HCT116 (cell line): ENCODE results near the gene HAO2. TPM values are rescaled to one million over a fixed set of nuclear protein-coding genes. Genes with fewer than 3 reads are reported as not detected.

Source experiments
- ATAC-seq: fragments of 200-7000 bp; cut with Tn5 transposase; 2 replicates; pipeline ENCODE4 v1.9.1; 2020; ENCODE audit warnings: mild to moderate bottlenecking, moderate library complexity
- BruUV-seq: library from RNA; stranded (reverse); fragments of 400-500 nt; replicated peaks from 2 replicates; lab custom pipeline; 2021; lab: Mats Ljungman, UMichigan
- CTCF ChIA-PET: fragments of 300-600 bp; sonication (Branson Sonifier 250); formaldehyde crosslinking; loops from one replicate; lab custom pipeline; 2021; ENCODE audit warnings: antibody characterized with exemption; lab: Charles Lee
- POLR2A ChIA-PET: fragments of 300-600, 350-600 bp; sonication (Branson Sonifier 250); formaldehyde crosslinking; loops from one replicate; lab custom pipeline; 2021; ENCODE audit warnings: antibody characterized with exemption; lab: Charles Lee
- RAD21 ChIA-PET, 2 experiments: fragments of 300-600 bp; sonication (Branson Sonifier 250); formaldehyde crosslinking; loops; one replicate each; lab custom pipeline; 2023; ENCODE audit warnings: low total read pairs in 2 of 2; ENCODE audit not compliant: uncharacterized antibody in 2 of 2, unreplicated experiment in 2 of 2, low non-redundant PET in 1 of 2; lab: Charles Lee
- DNase-seq: peaks from one replicate; pipeline ENCODE4 v3.0.0-alpha.2; 2010; ENCODE audit warnings: low read depth, low spot score
- H2AFZ ChIP-seq: fragments of 200-600 bp; shearing (Covaris generic), sonication (generic); 2 replicates; pipeline ENCODE4 v1.6.1; 2017; ENCODE audit warnings: low read depth, mixed run types, mixed read lengths, antibody characterized with exemption, low read length; ENCODE audit not compliant: poor library complexity, severe bottlenecking
- H3K27ac ChIP-seq: 2 replicates; pipeline ENCODE4 v1.5.1; 2012; ENCODE audit warnings: low read depth, low read length
- H3K27me3 ChIP-seq: fragments of 200-600 bp; sonication (generic); 2 replicates; pipeline ENCODE4 v1.6.1; 2016; ENCODE audit warnings: mixed run types, low read length, mixed read lengths; ENCODE audit not compliant: insufficient read depth
- H3K36me3 ChIP-seq, 2 experiments: fragments of 200-500 bp in 1 of 2; fragments of 200-600 bp in 1 of 2; sonication (Bioruptor generic) in 1 of 2; sonication (generic) in 1 of 2; 2 replicates each; pipeline versions ENCODE4 v1.5.1 to v1.6.1; 2014 to 2016; ENCODE audit warnings: low read length in 2 of 2, inconsistent platforms in 1 of 2, mixed read lengths in 1 of 2, mixed run types in 1 of 2; ENCODE audit not compliant: insufficient read depth in 2 of 2, control insufficient read depth in 1 of 2
- H3K4me1 ChIP-seq, 2 experiments: fragments of 200-600 bp in 1 of 2; sonication (generic) in 1 of 2; 2 replicates each; pipeline versions ENCODE4 v1.5.1 to v1.6.1; 2012 to 2017; ENCODE audit warnings: low read length in 2 of 2, inconsistent platforms in 1 of 2, mild to moderate bottlenecking in 1 of 2, mixed read lengths in 1 of 2, mixed run types in 1 of 2, moderate library complexity in 1 of 2; ENCODE audit not compliant: insufficient read depth in 2 of 2, control insufficient read depth in 1 of 2
- H3K4me2 ChIP-seq: fragments of 200-600 bp; sonication (generic); 2 replicates; pipeline ENCODE4 v1.6.1; 2017; ENCODE audit warnings: mixed run types, low read length, mixed read lengths
- H3K4me3 ChIP-seq, 2 experiments: fragments of 200-600 bp in 1 of 2; sonication (generic) in 1 of 2; replicated peaks in 1 of 2; 2 replicates each; pipeline ENCODE4 v1.5.1; 2011 to 2016; ENCODE audit warnings: low read length in 2 of 2, control low read depth in 1 of 2, low read depth in 1 of 2, mild to moderate bottlenecking in 1 of 2, mixed read lengths in 1 of 2, mixed run types in 1 of 2
- H3K79me2 ChIP-seq: fragments of 200-600 bp; sonication (generic); 2 replicates; pipeline ENCODE4 v1.6.1; 2017; ENCODE audit warnings: mild to moderate bottlenecking, mixed run types, low read length, moderate library complexity, mixed read lengths; ENCODE audit not compliant: insufficient read depth
- H3K9ac ChIP-seq: fragments of 200-600 bp; sonication (generic); 2 replicates; pipeline ENCODE4 v1.6.1; 2016; ENCODE audit warnings: low read length, mixed read lengths
- H3K9me2 ChIP-seq: fragments of 200-600 bp; sonication (generic), shearing (Covaris generic); 2 replicates; pipeline ENCODE4 v1.6.1; 2017; ENCODE audit warnings: mixed run types, mild to moderate bottlenecking, moderate library complexity; ENCODE audit not compliant: insufficient read depth
- H3K9me3 ChIP-seq, 2 experiments: fragments of 200-500 bp in 1 of 2; fragments of 200-600 bp in 1 of 2; sonication (Bioruptor generic) in 1 of 2; sonication (generic) in 1 of 2; 2 replicates each; pipeline ENCODE4 v1.6.1; 2014 to 2017; ENCODE audit warnings: low read length in 2 of 2, mixed read lengths in 2 of 2, inconsistent platforms in 1 of 2, low read depth in 1 of 2, mild to moderate bottlenecking in 1 of 2, mixed run types in 1 of 2, moderate library complexity in 1 of 2; ENCODE audit not compliant: control insufficient read depth in 1 of 2, insufficient read depth in 1 of 2
- H4K20me1 ChIP-seq: fragments of 200-600 bp; sonication (generic), shearing (Covaris generic); 2 replicates; pipeline ENCODE4 v1.6.1; 2017; ENCODE audit warnings: mixed run types, mild to moderate bottlenecking, moderate library complexity; ENCODE audit not compliant: insufficient read depth
- CEBPB ChIP-seq: IDR thresholded peaks from 2 replicates; pipeline ENCODE4 v1.6.1; 2012; ENCODE audit warnings: low read depth
- EGR1 ChIP-seq: IDR thresholded peaks from 2 replicates; pipeline ENCODE4 v1.6.1; 2012; ENCODE audit warnings: low read depth
- ELF1 ChIP-seq: IDR thresholded peaks from 2 replicates; pipeline ENCODE4 v1.6.1; 2012; ENCODE audit warnings: low read depth, borderline replicate concordance
- EZH2 ChIP-seq: fragments of 200-600 bp; sonication (generic); IDR thresholded peaks from 2 replicates; pipeline ENCODE4 v1.6.1; 2017; ENCODE audit warnings: antibody characterized with exemption, mixed run types
- FOSL1 ChIP-seq: IDR thresholded peaks from 2 replicates; pipeline ENCODE4 v1.6.1; 2012; ENCODE audit warnings: low read depth
- POLR2AphosphoS5 ChIP-seq: IDR thresholded peaks from 2 replicates; pipeline ENCODE4 v1.6.1; 2011; ENCODE audit warnings: mild to moderate bottlenecking, low read depth, low read length, moderate library complexity
- RAD21 ChIP-seq: IDR thresholded peaks from 2 replicates; pipeline ENCODE4 v1.6.1; 2012; ENCODE audit warnings: low read depth, mild to moderate bottlenecking
- SIN3A ChIP-seq: IDR thresholded peaks from 2 replicates; pipeline ENCODE4 v1.6.1; 2012; ENCODE audit warnings: low read depth
- SP1 ChIP-seq: IDR thresholded peaks from 2 replicates; pipeline ENCODE4 v1.6.1; 2012; ENCODE audit warnings: low read depth
- SRF ChIP-seq: IDR thresholded peaks from 2 replicates; pipeline ENCODE4 v1.6.1; 2012; ENCODE audit warnings: low read depth
- ZFX ChIP-seq: fragments of 450-650 bp; IDR thresholded peaks from 2 replicates; pipeline ENCODE4 v1.6.1; 2017
- ZNF274 ChIP-seq: fragments of 200-500 bp; sonication (Bioruptor generic); IDR thresholded peaks from 2 replicates; pipeline ENCODE4 v1.6.1; 2014; ENCODE audit warnings: mild to moderate bottlenecking, low read depth, low read length, inconsistent platforms
- intact Hi-C: fragments of 100-400 bp; cut with micrococcal nuclease; formaldehyde crosslinking; loops from 2 replicates; pipeline ENCODE4 v1.10.0; 2022
- total RNA-seq: library from RNA; stranded (reverse); gene quantifications from one replicate; pipeline ENCODE4 v1.2.1, GENCODE V29; 2021; ENCODE audit not compliant: unreplicated experiment
- TF ChIP-seq, protein P1 (sequence below): IDR thresholded peaks from 2 replicates; pipeline ENCODE4 v1.6.1; 2012
- TF ChIP-seq, protein P2 (sequence below): IDR thresholded peaks from 2 replicates; pipeline ENCODE4 v1.6.1; 2012; ENCODE audit warnings: low read depth
- TF ChIP-seq, protein P3 (sequence below): IDR thresholded peaks from 2 replicates; pipeline ENCODE4 v1.6.1; 2011; ENCODE audit warnings: mild to moderate bottlenecking, low read length, moderate library complexity; ENCODE audit not compliant: insufficient replicate concordance; ENCODE audit errors: extremely low read depth

HAO2 gene
- total RNA-seq, 1 experiment from 2014 or later: not detected

DNA sequence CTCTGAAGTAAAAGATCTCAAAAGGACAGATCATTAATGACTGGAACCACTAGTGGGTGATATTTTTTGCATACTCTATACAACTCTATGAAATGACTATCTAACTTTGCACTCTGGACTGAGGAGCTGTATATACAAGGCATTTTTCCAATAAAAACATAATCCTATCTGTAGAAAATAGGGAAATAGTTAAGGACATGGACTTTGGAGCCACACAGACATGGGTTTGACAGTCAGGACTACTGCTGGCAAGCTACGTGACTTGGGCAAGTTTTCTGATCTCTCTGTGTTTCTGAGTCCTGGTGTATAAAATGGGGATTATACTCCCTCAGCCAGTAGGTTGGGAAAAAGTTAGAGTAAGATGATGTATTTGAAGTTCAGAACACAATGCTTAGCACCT is 25.5 kb downstream of the HAO2 start:
- H3K9me2 ChIP-seq: no peaks in the 10 kb centered on the region
- ATAC-seq (no peak), DNase-seq (no peak)
- no peaks in the 10 kb centered on the region for H3K4me1 ChIP-seq
- no peaks in the 10 kb centered on the region for H3K36me3 ChIP-seq
- no peak overlapping the region for H2AFZ ChIP-seq
- H3K27ac ChIP-seq: no peak overlapping the region
- no peaks in the 10 kb centered on the region for H3K27me3 ChIP-seq
- H3K9me3 ChIP-seq: no peaks in the 10 kb centered on the region
- H3K4me2 ChIP-seq: no peak overlapping the region
- BruUV-seq: no TSS peak
- no peak overlapping the region for H3K4me3 ChIP-seq
- POLR2A ChIA-PET: no interaction called here
- CTCF ChIA-PET: no interaction called here
- H4K20me1 ChIP-seq: no peaks in the 10 kb centered on the region
- intact Hi-C loops: no loop called here
- TF ChIP-seq SIN3A (no peak), EZH2 (no peak), SRF (no peak), ZFX (no peak), SP1 (no peak), FOSL1 (no peak), RAD21 (no peak), CEBPB (no peak), ZNF274 (no peak), ELF1 (no peak), EGR1 (no peak), POLR2AphosphoS5 (no peak)
- TF ChIP-seq, protein P1, sequence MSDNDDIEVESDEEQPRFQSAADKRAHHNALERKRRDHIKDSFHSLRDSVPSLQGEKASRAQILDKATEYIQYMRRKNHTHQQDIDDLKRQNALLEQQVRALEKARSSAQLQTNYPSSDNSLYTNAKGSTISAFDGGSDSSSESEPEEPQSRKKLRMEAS: no peak
- TF ChIP-seq, protein P2, sequence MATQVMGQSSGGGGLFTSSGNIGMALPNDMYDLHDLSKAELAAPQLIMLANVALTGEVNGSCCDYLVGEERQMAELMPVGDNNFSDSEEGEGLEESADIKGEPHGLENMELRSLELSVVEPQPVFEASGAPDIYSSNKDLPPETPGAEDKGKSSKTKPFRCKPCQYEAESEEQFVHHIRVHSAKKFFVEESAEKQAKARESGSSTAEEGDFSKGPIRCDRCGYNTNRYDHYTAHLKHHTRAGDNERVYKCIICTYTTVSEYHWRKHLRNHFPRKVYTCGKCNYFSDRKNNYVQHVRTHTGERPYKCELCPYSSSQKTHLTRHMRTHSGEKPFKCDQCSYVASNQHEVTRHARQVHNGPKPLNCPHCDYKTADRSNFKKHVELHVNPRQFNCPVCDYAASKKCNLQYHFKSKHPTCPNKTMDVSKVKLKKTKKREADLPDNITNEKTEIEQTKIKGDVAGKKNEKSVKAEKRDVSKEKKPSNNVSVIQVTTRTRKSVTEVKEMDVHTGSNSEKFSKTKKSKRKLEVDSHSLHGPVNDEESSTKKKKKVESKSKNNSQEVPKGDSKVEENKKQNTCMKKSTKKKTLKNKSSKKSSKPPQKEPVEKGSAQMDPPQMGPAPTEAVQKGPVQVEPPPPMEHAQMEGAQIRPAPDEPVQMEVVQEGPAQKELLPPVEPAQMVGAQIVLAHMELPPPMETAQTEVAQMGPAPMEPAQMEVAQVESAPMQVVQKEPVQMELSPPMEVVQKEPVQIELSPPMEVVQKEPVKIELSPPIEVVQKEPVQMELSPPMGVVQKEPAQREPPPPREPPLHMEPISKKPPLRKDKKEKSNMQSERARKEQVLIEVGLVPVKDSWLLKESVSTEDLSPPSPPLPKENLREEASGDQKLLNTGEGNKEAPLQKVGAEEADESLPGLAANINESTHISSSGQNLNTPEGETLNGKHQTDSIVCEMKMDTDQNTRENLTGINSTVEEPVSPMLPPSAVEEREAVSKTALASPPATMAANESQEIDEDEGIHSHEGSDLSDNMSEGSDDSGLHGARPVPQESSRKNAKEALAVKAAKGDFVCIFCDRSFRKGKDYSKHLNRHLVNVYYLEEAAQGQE: no peak
- TF ChIP-seq, protein P3, sequence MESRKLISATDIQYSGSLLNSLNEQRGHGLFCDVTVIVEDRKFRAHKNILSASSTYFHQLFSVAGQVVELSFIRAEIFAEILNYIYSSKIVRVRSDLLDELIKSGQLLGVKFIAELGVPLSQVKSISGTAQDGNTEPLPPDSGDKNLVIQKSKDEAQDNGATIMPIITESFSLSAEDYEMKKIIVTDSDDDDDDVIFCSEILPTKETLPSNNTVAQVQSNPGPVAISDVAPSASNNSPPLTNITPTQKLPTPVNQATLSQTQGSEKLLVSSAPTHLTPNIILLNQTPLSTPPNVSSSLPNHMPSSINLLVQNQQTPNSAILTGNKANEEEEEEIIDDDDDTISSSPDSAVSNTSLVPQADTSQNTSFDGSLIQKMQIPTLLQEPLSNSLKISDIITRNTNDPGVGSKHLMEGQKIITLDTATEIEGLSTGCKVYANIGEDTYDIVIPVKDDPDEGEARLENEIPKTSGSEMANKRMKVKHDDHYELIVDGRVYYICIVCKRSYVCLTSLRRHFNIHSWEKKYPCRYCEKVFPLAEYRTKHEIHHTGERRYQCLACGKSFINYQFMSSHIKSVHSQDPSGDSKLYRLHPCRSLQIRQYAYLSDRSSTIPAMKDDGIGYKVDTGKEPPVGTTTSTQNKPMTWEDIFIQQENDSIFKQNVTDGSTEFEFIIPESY: no peak
- no peaks in the 10 kb centered on the region for H3K79me2 ChIP-seq
- H3K9ac ChIP-seq: no peak overlapping the region
- RAD21 ChIA-PET: no interaction called here
